HG02840 (cell line): Measurements from ENCODE around the gene PEPD.

Experiments used
- ATAC-seq: cut with Tn5 transposase; IDR thresholded peaks from one replicate; pipeline ENCODE4 v1.9.1; 2021; ENCODE audit warnings: mild to moderate bottlenecking, moderate library complexity, moderate number of reproducible peaks; ENCODE audit not compliant: unreplicated experiment, low FRiP score

PEPD gene

DNA sequence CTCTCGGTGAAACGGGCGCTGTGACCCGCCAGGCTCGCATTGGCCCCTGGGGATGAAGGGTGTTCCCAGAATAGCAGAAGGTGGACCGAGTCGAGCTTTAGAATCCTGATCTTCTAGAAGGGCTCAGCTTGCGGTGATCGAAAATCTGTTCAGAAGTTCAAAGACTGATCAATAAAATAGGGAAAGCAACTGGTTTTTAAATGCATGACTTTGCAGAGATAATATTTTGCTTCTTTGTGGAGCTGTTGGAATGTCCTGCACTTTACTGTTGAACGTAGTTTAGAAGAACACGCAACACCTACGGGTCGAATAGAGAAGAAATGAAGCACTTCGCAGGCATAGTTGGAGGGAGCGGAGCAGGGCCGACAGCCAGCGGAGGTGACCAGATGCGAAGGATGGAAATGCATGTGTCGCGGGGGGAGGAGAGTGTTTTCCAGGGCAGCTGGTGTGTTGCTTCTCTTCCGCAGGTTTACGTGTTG lies 147.3 kb downstream of the PEPD start:
- ATAC-seq: no peak

GRCh38 chr19:33373453-33374235 lies 147.9 kb downstream of the PEPD start, which contains the start of gene CEBPG:
Gene CEBPG (plus strand): TSS chr19:33373709. CDS start chr19:33379240, 5,531 bp downstream.
- ATAC-seq: peak; percentile 88

GRCh38 chr19:33370783-33371182 lies 150.8 kb downstream of the PEPD start:
- ATAC-seq: no peak

DNA sequence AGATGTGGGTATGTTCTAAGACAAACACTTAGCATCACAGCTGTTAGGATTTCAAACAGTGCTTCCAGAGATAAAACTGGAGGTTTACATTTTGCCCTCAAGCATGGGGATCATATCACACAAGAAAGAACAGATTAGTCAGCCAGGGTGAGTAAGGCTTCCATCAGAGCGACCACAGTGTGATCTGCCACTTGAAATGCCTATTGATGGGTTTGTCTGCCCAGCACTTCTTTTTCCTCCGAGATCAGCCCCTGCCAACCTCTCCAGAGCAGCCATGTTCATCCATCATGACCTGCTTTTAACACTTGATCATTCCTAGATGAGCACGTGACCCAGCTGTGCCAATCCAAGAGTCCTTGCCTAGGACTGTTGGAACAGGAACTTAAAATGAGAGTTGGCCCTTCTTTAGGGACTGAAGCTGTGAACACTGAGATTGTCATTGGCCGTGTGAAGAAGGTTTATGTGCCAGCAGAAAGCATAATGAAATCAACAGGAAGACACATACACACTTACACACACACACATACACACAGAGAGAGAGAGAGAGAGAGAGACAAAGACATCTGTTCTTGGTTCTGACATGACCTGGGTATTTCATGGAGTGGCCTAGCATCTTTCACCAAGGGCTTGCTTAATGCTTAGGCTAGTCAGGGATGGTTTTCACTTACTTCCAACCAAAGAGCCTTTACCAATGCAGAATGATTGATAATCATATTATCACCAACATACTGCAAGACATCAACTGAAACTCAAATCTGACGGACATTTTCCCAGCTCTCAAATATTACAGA lies 153.3 kb downstream of the PEPD start:
- no peak for ATAC-seq

DNA sequence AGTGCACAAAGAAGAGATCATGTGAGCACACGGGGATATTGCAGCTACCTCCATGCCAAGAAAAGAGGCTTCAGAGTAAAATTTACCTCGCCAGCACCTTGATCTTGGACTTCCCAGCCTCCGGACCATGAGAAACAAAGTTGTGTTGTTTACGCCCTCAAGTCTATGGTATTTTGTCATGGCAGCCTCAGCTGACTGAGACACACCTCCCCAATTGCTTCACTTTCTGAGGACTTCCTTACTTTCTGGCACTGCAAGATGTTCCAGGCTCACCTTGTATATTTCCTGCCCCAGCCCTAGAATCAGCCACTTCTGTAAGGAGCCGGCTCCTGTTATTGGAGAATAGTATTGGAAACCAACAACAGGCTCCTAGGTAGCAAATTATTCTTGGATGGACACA lies 154.7 kb downstream of the PEPD start:
- ATAC-seq: no peak

GRCh38 chr19:33366127-33366526 lies 155.5 kb downstream of the PEPD start:
- ATAC-seq: no peak

DNA sequence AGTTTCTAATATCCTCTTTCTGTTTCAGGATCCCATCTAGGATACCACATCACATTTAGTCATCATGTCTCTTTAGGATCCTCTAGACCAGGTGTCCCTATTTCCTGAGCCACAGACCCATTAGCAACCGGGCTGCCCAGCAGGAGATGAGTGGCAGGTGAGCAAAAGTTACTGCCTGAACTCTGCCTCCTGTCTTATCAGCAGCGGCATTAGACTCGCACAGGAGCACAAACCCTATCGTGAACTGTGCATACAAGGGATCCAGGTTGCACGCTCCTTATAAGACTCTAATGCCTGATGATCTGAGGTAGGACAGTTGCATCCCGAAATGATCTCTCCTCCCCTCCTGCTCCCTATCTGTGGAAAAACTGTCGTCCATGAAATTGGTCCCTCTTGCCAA lies 155.9 kb downstream of the PEPD start:
- ATAC-seq: no peak

DNA sequence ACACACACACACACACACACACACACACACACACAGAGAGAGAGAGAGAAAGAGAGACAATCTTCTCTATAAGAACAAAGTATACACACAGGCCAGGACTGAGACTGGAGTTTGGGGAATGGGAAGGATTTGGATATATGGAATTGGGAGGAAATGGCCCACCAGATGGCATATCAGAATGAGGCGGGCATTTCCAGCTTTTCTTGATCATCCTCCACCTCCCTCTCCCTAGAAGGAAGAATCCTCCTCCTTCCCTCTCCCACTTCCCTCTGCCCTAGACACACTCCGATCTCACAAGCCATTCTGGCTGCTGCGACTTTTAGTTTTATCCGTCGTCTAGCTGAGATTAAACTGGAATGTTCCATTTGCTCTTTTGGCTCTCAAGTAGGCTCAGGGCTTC lies 158.1 kb downstream of the PEPD start:
- ATAC-seq: no peak

DNA sequence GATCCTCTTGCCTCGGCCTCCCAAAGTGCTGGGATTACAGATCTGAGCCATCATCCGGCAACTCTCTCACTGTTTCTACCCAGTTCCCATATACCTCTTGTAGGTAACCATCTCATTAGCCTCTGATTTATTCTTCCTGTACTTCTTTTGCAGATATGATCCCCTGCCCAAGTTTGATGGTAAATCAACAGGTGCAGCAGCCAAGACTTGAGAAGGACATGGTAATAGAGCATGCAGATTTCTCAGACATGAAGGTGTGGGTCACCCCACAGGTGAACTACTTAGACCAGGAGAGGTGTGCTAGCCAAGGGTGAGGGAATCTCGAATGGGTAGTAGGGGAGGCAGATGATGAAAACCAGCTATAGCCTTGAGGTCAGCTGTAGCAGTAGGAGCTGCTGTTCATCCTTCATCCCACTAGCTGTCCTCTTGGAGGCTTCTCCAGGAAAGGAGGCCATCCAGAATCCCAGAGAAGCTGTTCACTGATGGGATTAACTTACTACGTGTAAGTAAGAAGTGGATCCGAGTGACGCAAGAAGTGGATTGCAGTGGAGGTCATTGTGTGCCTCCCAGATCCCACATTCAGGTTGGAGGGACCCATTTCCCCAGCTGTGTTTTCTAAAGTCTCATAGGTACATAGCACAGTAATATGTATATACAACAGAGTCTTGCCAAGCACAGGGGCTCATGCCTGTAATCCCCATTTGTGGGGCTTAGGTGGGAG lies 158.9 kb downstream of the PEPD start:
- no peak for ATAC-seq

GRCh38 chr19:33359581-33359980 lies 162.0 kb downstream of the PEPD start:
- no peak for ATAC-seq

DNA sequence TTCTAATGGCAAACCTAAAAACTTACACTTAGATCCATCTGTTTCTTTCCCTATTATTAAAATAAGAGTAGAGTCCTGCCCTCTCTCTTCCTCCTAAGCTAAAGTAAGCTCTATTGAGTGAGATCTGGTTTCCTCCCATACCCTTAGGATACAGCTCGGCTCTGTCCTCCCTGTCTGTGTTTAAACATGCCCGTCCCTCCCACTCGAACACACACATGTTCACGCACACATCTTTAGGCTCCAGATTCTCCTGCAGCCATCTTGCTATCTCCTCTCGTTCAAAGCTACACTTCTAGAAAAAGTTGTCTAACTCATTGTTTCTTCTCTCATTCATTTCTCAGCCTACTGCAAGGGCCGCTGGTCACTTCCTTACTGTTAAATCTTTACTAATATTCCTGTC lies 163.2 kb downstream of the PEPD start:
- ATAC-seq: no peak

DNA sequence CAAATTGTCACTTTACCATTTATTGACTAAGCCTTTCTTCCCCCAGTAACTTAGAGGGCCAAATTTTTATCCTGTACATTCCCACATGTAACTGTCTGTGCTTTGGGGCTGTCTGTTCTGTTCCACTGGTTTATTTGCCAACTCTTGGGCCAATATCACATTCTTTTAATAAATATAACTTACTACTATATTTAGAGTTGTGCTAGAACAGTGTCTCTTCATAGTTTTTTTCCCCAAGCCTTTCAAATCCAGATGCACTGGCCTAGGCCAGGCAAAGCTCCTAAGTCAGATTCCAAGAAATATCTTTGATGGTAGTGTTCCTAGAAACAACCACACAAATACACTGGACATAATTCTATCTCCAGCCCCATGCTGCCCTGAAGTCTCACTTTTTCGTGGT lies 164.0 kb downstream of the PEPD start:
- ATAC-seq: no peak

- ATAC-seq: no peak
Observed at GRCh38 chr19:33355535-33355934, 166.1 kb downstream of the PEPD start.

GRCh38 chr19:33350538-33351309 lies 170.9 kb downstream of the PEPD start:
- ATAC-seq: no peak

DNA sequence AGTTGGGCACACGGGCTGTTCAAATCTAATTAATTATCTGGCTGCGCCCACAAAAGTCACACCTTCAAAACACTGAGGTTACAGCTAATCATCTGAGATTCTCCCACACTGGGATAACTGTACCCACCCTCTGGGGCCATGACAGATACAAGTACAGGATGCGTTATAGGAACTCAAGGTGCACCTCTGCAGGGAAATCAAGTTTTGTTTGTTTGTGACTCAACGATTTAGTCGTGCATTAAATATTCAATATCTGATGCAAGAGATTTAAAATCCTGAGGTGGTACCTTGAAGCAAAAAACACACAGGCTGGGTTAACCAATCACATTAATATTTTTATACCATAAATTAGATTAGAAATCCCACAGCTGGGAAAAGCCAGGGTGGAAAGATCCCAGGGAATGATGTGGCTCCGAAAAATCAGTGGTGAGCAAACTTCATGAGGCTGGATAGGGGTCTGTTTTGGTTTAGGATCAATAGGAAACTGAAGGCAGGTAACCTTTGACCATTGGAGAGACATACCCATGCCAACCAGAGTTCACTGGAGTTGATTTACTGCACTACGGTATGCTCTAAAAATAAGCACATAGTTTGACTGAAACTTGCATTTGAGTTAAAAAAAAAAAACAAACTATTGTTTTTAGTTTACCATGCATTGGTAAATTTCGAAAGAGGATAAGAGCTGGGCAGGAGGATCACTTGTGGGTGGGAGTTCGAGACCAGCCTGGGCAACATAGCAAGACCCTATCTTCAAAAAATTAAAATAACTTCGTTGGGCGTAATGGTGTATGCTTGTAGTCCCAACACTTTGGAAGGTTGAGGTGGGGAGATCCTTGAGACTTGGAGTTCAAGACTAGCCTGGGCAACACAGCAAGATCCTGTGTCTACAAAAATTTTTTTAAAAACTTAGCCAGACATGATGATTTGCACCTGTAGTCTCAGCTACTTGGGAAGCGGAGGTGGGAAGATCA lies 172.0 kb downstream of the PEPD start:
- no peak for ATAC-seq

- ATAC-seq: no peak
Observed at GRCh38 chr19:33348301-33349010, 173.1 kb downstream of the PEPD start.

DNA sequence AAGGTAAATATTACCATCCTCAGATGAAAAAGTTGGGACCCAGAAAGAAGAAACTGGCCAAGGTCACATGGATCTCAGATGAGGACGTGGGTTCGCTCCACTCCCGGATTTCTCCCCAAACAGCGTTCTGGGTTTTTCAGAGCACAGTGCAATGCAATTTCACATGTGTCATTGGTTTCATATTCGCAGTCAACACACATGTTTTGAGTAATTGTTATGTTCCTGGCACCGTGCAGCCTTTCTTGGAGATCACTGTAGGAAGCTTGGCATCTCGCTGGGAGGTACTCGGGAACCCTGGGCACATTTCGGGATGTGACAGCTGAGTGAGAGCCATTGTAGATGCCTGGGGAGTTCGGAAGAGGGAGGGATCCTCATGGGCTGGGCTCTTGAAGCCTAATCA lies 174.3 kb downstream of the PEPD start:
- no peak for ATAC-seq

DNA sequence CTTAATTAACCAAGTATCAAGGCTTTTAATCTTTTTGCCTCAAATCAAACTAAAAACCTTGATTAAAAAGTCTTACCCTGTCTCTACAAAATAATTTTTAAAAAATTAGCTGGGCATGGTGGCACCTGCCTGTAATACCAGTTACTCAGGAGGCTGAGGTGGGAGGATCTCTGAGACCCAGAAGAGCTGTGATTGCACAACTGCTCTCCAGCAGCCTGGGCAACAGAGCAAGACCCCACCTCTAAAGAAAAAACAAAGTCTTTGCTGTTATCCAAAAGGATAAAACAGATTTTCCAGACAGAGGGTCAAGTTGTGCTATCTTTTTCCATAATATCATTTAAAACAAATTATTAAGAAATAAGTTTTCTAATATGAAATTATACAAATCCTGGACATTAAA lies 174.9 kb downstream of the PEPD start:
- no peak for ATAC-seq
